Measurements from ENCODE around the gene WDR86. TPM values are rescaled to one million over a fixed set of nuclear protein-coding genes. Genes with fewer than 3 reads are reported as not detected.
A peak's percentile ranks its signal among the peaks of the same experiment; 100 is the strongest.

WDR86 gene
- total RNA-seq, 1 donor from 2014 or later, result 57.0 TPM

- peaks cover 7% of the 10 kb centered on the region for H3K4me1 Mint-ChIP-seq (ENCODE audit: unreplicated experiment)
- H3K27ac Mint-ChIP-seq (ENCODE audit: unreplicated experiment), result no peak overlapping the region
- H3K36me3 Mint-ChIP-seq (ENCODE audit: low read depth, unreplicated experiment), result no peaks in the 10 kb centered on the region
- no peak for DNase-seq (ENCODE audit: low spot score)
- H3K27me3 Mint-ChIP-seq (ENCODE audit: unreplicated experiment), result peaks cover 2% of the 10 kb centered on the region
- peak overlapping the region; percentile 47 for H3K4me3 Mint-ChIP-seq (ENCODE audit: unreplicated experiment)
- no peak for TF ChIP-seq CTCF (IDR thresholded peaks at IDR 0.05; ENCODE audit: unreplicated experiment)
- H3K9me3 Mint-ChIP-seq (ENCODE audit: unreplicated experiment), result no peaks in the 10 kb centered on the region
These were observed 38.0 kb upstream of the WDR86 start for GRCh38 chr7:151447901-151448260.

GRCh38 chr7:151447312-151447711, 37.5 kb upstream of the WDR86 start:
- no peaks in the 10 kb centered on the region for H3K9me3 Mint-ChIP-seq (ENCODE audit: unreplicated experiment)
- no peak overlapping the region for H3K4me3 Mint-ChIP-seq (ENCODE audit: unreplicated experiment)
- DNase-seq (ENCODE audit: low spot score), result no peak
- H3K27me3 Mint-ChIP-seq (ENCODE audit: unreplicated experiment), result peaks cover 3% of the 10 kb centered on the region
- no peaks in the 10 kb centered on the region for H3K36me3 Mint-ChIP-seq (ENCODE audit: low read depth, unreplicated experiment)
- no peak for TF ChIP-seq CTCF (IDR thresholded peaks at IDR 0.05; ENCODE audit: unreplicated experiment)
- no peak overlapping the region for H3K27ac Mint-ChIP-seq (ENCODE audit: unreplicated experiment)
- peaks cover 3% of the 10 kb centered on the region for H3K4me1 Mint-ChIP-seq (ENCODE audit: unreplicated experiment)

DNA sequence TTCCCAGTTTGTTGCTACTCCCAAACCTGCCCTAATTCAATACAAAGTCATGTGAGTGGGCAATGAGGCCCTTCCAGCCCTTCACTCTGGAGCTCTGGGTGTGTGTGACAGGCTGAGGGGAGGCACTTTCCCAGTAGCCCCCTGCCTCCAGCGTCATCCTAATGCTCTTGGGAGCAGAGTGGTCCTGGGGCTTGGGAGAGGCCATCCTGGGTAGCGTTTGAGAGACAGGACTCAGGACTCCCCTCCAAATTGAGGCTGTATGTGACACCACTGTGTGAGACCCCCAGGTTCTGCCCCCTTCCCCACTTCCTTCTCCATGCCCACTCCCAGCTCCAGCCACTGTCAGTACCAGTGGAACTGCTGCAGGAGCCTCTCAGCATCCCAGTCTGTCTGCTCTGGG, 36.6 kb upstream of the WDR86 start:
- Mint-ChIP-seq H3K27ac (ENCODE audit: unreplicated experiment) (no peak overlapping the region), H3K36me3 (ENCODE audit: low read depth, unreplicated experiment) (no peaks in the 10 kb centered on the region), H3K4me1 (ENCODE audit: unreplicated experiment) (peaks cover 4% of the 10 kb centered on the region), H3K27me3 (ENCODE audit: unreplicated experiment) (peaks cover 3% of the 10 kb centered on the region), H3K4me3 (ENCODE audit: unreplicated experiment) (no peak overlapping the region), H3K9me3 (ENCODE audit: unreplicated experiment) (no peaks in the 10 kb centered on the region)
- TF ChIP-seq CTCF (IDR thresholded peaks at IDR 0.05; ENCODE audit: unreplicated experiment), result no peak
- DNase-seq (ENCODE audit: low spot score), result no peak

GRCh38 chr7:151444632-151445031, 34.8 kb upstream of the WDR86 start:
- H3K27me3 Mint-ChIP-seq (ENCODE audit: unreplicated experiment), result peaks cover 5% of the 10 kb centered on the region
- DNase-seq (ENCODE audit: low spot score), result no peak
- no peak for TF ChIP-seq CTCF (IDR thresholded peaks at IDR 0.05; ENCODE audit: unreplicated experiment)
- H3K9me3 Mint-ChIP-seq (ENCODE audit: unreplicated experiment), result no peaks in the 10 kb centered on the region
- H3K4me3 Mint-ChIP-seq (ENCODE audit: unreplicated experiment), result no peak overlapping the region
- no peak overlapping the region for H3K27ac Mint-ChIP-seq (ENCODE audit: unreplicated experiment)
- no peaks in the 10 kb centered on the region for H3K36me3 Mint-ChIP-seq (ENCODE audit: low read depth, unreplicated experiment)
- H3K4me1 Mint-ChIP-seq (ENCODE audit: unreplicated experiment), result peaks cover 5% of the 10 kb centered on the region

- Mint-ChIP-seq H3K27me3 (ENCODE audit: unreplicated experiment) (peaks cover 5% of the 10 kb centered on the region), H3K36me3 (ENCODE audit: low read depth, unreplicated experiment) (no peaks in the 10 kb centered on the region), H3K9me3 (ENCODE audit: unreplicated experiment) (no peaks in the 10 kb centered on the region), H3K4me1 (ENCODE audit: unreplicated experiment) (peaks cover 4% of the 10 kb centered on the region), H3K4me3 (ENCODE audit: unreplicated experiment) (no peak overlapping the region), H3K27ac (ENCODE audit: unreplicated experiment) (no peak overlapping the region)
- no peak for TF ChIP-seq CTCF (IDR thresholded peaks at IDR 0.05; ENCODE audit: unreplicated experiment)
- no peak for DNase-seq (ENCODE audit: low spot score)
These were observed 33.1 kb upstream of the WDR86 start for GRCh38 chr7:151442776-151443496.

Data from endothelial cell (in vitro differentiated cells).